ENCODE results near the gene GEMIN2. TPM values are rescaled to one million over a fixed set of nuclear protein-coding genes. Genes with fewer than 3 reads are reported as not detected.
"Not testable (repeated sequence)": the region's sequence is repeated elsewhere in the genome, so short reads cannot be mapped to it uniquely, and the experiment has no call there.

Gene GEMIN2, protein sequence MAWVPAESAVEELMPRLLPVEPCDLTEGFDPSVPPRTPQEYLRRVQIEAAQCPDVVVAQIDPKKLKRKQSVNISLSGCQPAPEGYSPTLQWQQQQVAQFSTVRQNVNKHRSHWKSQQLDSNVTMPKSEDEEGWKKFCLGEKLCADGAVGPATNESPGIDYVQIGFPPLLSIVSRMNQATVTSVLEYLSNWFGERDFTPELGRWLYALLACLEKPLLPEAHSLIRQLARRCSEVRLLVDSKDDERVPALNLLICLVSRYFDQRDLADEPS
- total RNA-seq, result 10 to 100 TPM; 21.6 to 25.3 TPM

DNA sequence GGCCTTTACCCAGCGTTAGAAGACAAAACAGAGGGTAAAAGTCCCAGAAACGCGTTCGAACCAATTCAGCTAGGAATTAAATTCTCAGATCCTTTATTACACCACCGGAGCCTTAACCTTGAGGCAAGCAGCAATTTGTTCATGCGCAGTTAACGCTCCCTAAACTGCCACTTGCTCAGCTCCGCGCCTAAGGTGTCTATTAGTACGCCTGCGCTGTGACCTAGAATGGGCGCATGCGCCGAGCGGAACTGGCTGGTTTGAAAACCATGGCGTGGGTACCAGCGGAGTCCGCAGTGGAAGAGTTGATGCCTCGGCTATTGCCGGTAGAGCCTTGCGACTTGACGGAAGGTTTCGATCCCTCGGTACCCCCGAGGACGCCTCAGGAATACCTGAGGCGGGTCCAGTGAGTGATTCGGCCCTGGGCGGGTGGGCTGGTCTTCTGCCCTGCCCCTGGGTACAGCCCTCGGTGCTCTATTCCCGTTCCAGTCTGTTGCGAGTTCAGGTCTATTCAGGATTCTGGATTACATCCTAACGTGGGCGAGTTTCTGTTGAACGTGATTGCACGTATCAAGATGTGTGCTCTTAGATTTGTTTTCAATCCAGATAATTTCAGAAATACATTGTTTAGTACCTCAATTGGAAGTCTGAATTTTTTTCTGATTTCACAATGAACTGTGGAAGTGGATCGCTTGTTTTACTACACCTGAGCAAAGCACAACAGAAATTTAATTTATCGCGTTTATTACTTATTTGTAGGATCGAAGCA, at the start of gene GEMIN2:
Gene GEMIN2, plus strand, starts transcription at position 251 of the 766 bp plus-strand sequence. Its CDS starts 16 bp downstream, at position 267.
- peaks cover 10% of the 10 kb centered on the region for H3K36me3 Mint-ChIP-seq (ENCODE audit: low read depth)
- DNase-seq (peak; percentile 97), ATAC-seq (peak; percentile 99)
- TF ChIP-seq, protein P1, sequence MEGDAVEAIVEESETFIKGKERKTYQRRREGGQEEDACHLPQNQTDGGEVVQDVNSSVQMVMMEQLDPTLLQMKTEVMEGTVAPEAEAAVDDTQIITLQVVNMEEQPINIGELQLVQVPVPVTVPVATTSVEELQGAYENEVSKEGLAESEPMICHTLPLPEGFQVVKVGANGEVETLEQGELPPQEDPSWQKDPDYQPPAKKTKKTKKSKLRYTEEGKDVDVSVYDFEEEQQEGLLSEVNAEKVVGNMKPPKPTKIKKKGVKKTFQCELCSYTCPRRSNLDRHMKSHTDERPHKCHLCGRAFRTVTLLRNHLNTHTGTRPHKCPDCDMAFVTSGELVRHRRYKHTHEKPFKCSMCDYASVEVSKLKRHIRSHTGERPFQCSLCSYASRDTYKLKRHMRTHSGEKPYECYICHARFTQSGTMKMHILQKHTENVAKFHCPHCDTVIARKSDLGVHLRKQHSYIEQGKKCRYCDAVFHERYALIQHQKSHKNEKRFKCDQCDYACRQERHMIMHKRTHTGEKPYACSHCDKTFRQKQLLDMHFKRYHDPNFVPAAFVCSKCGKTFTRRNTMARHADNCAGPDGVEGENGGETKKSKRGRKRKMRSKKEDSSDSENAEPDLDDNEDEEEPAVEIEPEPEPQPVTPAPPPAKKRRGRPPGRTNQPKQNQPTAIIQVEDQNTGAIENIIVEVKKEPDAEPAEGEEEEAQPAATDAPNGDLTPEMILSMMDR (IDR thresholded peaks at IDR 0.05), result no peak
- H3K4me3 Mint-ChIP-seq, result peak within 1 kb of the TSS; percentile 96
- H3K4me1 Mint-ChIP-seq (ENCODE audit: low read depth), result peaks cover 21% of the 10 kb centered on the region
- ChIA-PET CTCF (interaction anchor here (0.9 to 1.8 kb wide), 5 partner anchors 10 to 312 kb away, joined by 3 to 8 read pairs (median 4); partner anchors contain the start of genes SEC23A and TRAPPC6B), POLR2A (interaction anchor here (0.6 to 2.5 kb wide), 14 partner anchors 11 to 319 kb away, joined by 3 to 10 read pairs (median 5); partner anchors contain the start of genes FBXO33, SEC23A and TRAPPC6B)
- intact Hi-C loops (cut with micrococcal nuclease), result loop anchor here (5.0 kb wide), 2 partner anchors 58 to 318 kb away; partner anchors contain the start of genes FBXO33 and TRAPPC6B
- H3K27ac Mint-ChIP-seq, result peak within 1 kb of the TSS; percentile 95
- no peaks in the 10 kb centered on the region for H3K27me3 Mint-ChIP-seq
- H3K9me3 Mint-ChIP-seq, result no peaks in the 10 kb centered on the region

DNA sequence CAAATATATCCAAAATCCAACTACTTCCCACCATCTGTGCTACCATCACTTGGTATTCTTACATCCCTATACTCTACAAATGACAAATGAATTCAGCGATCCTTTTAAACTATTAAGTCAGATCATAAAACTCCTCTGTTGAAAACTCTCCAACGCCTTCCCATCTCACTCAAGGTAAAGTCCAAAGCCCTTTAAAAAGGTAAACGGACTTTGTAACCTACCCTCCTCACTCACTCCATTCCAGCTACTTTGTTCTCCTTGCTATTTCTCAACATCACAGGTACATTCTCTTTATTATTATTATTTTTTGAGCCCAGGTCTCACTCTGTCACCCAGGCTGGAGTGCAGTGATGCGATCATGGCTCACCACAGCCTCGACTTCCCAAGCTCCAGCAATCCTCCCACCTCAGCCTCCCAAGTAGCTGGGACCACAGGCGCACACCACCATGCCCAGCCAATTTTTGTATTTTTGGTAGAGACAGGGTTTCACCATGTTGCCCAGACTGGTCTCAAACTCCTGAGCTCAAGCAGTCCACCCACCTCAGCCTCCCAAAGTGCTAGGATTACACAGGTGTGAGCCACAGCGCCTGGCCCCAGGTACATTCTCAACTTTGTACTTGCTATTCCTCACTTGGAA, 44.8 kb upstream of the GEMIN2 start:
- H3K27me3 Mint-ChIP-seq; DNase-seq; H3K27ac Mint-ChIP-seq; ATAC-seq; intact Hi-C loops (cut with micrococcal nuclease); H3K4me3 Mint-ChIP-seq; H3K4me1 Mint-ChIP-seq (ENCODE audit: low read depth); H3K9me3 Mint-ChIP-seq: not testable (repeated sequence)
- CTCF ChIA-PET, result interaction anchor here (1.0 to 1.7 kb wide), 3 partner anchors 14 to 30 kb away, joined by 3 to 4 read pairs (median 4); no protein-coding TSS in a partner anchor
- POLR2A ChIA-PET, result interaction anchor here (1.1 kb wide), 1 partner anchor 694 kb away, joined by 3 read pairs; no protein-coding TSS in a partner anchor
- H3K36me3 Mint-ChIP-seq (ENCODE audit: low read depth), result peaks cover 38% of the 10 kb centered on the region

DNA sequence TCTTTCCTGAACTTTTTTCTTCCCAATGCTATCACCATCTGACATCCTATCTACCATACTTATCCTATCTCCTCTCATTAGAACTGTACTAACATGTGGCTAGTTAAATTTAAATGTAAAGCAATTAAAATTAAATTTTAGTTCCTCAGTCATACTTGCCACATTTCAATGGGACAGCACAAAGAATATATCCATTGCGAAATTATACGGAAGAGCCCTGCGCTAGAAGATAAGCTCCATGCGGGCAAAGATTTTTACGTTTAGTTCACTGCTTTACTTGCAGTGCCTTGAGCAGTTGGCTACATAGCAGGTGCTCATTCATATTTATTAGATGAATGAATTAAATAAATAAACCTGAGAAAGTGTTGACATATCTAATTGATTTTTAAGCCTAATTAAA, 44.2 kb upstream of the GEMIN2 start:
- Mint-ChIP-seq H3K27me3 (no peaks in the 10 kb centered on the region), H3K4me1 (ENCODE audit: low read depth) (peaks cover 3% of the 10 kb centered on the region), H3K9me3 (no peaks in the 10 kb centered on the region), H3K36me3 (ENCODE audit: low read depth) (peaks cover 35% of the 10 kb centered on the region), H3K27ac (no peak overlapping the region), H3K4me3 (no peak overlapping the region)
- POLR2A ChIA-PET, result interaction anchor here (1.1 kb wide), 1 partner anchor 694 kb away, joined by 3 read pairs; no protein-coding TSS in a partner anchor
- CTCF ChIA-PET, result interaction anchor here (1.0 to 1.7 kb wide), 3 partner anchors 15 to 29 kb away, joined by 3 to 4 read pairs (median 4); no protein-coding TSS in a partner anchor
- ATAC-seq (no peak), DNase-seq (no peak)
- TF ChIP-seq, protein P1 (IDR thresholded peaks at IDR 0.05), result no peak
- intact Hi-C loops (cut with micrococcal nuclease), result no loop called here

DNA sequence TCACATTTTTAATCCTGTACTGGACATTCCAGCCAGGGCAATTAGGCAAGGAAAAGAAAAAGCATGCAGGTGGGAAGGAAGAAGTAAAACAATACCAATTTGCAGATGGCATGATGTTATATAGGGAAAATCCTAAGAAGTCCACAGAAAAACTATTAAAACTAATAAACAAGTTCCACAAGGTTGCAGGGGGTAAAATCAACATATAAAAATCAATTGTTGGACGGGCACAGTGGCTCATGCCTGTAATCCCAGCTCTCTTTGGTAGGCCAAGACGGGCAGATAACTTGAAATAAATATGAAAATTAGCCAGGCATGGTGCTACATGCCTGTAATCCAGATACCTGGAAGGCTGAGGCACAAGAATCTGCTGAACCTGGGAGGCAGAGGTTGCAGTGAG, 43.0 kb upstream of the GEMIN2 start:
- POLR2A ChIA-PET, result no interaction called here
- CTCF ChIA-PET, result interaction anchor here (1.7 kb wide), 1 partner anchor 14 kb away, joined by 4 read pairs; no protein-coding TSS in a partner anchor
- no peak overlapping the region for H3K27ac Mint-ChIP-seq

More for the DNA sequence above, 43.0 kb upstream of the GEMIN2 start:
- ATAC-seq (no peak), DNase-seq (no peak)
- H3K9me3 Mint-ChIP-seq, result no peaks in the 10 kb centered on the region
- peaks cover 36% of the 10 kb centered on the region for H3K36me3 Mint-ChIP-seq (ENCODE audit: low read depth)
- no peaks in the 10 kb centered on the region for H3K27me3 Mint-ChIP-seq
- TF ChIP-seq, protein P1 (IDR thresholded peaks at IDR 0.05), result no peak
- no peak overlapping the region for H3K4me3 Mint-ChIP-seq
- intact Hi-C loops (cut with micrococcal nuclease), result no loop called here
- H3K4me1 Mint-ChIP-seq (ENCODE audit: low read depth), result peaks cover 3% of the 10 kb centered on the region
